IPS-NIHi11 (cell line): Measurements from ENCODE around the gene ATP6V1F.

ENCODE experiments used
- DNase-seq: peaks from one replicate; pipeline ENCODE4 v3.0.0; 2012; ENCODE audit warnings: mixed read lengths, low spot score

ATP6V1F gene

GRCh38 chr7:128869138-128869943, 6.7 kb downstream of the ATP6V1F start:
- peak; percentile 75 for DNase-seq

- no peak for DNase-seq
Observed at GRCh38 chr7:128869944-128870285, 7.3 kb downstream of the ATP6V1F start.

DNA sequence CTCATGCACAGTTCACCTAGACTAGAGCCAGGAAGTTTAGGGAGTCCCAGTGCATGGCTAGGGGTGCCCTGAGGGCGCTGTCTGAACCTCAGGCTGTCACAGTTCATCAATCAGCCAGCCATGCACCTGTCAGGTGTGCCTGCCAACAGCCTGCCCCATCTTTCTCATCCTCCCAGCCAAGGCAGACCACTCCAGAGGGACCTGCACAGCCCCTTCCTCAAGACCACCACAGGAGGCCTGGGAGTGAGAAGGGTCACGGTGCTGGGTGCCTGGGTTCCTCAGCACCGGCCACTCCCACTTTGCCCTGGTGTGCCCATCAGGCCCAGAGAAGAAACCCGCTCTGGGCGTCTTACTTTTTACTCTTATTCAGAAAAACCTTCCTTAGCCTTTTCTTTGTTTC, 8.4 kb downstream of the ATP6V1F start:
- no peak for DNase-seq

DNA sequence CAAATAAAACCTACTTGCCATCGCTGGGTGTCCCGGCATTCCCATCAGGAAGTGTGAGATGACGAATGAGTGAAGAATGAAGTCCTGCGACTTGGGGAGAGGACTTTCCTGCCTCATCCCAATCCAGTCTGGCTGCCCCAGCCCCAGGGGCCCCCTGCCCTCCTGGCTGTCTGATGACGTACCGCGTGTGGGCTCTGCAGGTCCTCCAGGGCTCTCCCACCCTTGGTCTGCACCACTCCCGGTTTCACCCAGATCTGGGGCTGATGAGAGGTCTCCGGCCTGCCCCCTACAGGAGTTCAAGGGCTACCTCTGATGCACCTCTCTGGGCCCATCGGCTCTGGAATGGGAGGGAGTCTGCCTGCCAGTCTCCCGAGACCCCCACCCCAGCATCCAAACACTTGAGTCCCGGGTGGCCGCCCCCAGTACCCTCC, 9.8 kb downstream of the ATP6V1F start:
- DNase-seq = no peak

DNA sequence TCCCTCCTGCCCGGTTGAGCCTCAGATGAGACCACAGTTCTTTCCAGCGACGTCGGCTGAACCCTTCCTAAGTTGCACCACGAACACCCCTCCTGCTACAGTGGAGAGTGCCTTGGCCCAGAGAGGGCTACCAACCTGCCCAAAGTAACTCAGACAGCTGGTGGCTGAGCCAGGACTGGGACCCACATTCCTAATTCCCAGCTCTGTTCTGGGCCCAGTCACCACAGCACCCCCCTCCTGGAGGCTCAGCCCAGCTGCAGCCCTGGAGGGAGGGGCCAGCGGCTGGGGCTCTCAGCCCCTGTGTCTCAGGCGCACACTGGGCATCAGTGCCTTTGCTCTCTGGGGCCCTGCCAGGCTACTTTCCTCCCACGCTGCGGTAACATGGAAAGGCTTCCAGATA, 10.6 kb downstream of the ATP6V1F start:
- no peak for DNase-seq

DNA sequence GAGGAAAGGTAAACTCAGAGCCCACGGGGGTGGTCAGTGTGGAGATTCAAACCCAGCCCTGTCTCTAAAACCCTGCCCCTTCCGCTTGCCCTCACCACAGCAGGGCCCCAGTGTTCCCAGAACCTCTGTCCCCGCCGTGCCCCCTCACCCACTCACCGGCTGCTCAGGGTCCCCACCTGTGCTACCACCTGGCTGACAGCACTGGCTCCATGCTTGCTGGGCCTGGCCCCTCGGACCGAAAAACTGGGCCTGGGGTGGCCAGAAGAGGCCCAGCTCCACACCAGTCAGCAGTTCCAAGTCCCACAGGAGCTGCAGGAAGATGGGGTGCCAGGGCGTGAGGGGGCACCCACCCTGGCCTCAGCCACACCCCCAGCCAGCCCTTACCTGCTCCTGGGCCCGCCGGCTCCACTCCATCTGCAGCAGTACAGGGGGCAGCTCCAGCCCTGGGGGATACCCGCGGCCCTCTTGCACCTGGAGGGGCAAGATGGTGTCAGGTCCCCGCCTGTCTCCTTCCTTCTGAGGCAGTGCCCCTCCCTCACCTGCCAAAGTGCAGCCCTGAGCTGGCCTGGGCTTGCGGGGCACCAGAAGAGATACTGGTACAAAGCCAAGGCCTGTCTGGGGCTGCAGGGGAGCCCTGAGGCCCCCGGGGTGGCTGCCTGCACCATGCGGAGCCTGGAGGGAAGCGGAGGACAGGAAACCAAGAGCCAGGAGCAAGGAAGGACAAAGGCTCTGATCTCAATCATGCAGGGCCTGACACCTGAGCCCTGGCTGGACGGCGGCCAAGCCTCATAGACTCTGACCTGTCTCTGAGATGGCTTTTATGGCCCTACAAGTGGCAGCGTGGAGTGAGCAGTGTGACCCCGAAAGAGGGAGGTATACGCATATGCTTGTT, 11.7 kb downstream of the ATP6V1F start:
- DNase-seq = no peak

GRCh38 chr7:128875523-128875948, 12.9 kb downstream of the ATP6V1F start:
- DNase-seq = no peak

- no peak for DNase-seq
Observed at GRCh38 chr7:128876127-128876526, 13.5 kb downstream of the ATP6V1F start.

DNA sequence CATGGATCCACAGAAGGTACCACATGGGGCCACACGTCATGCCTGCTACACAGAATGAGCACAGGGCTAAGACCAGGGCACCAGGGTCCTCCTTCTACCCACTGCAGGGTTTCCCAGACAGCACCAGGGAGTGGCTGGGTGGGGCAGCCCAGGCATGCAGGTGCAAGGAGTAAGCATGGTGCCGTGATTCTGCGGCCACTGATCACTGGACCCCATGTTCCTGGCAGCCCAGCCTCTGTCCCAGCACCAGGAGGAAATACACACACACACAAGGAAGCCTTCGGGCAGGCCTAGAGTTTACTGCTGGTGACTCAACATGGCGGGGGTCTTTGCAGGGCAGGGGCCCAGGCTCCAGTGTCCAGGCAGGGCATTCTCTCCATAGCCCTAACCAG, 13.9 kb downstream of the ATP6V1F start:
- DNase-seq = no peak

- no peak for DNase-seq
Observed at GRCh38 chr7:128876978-128877755, 14.5 kb downstream of the ATP6V1F start.

DNA sequence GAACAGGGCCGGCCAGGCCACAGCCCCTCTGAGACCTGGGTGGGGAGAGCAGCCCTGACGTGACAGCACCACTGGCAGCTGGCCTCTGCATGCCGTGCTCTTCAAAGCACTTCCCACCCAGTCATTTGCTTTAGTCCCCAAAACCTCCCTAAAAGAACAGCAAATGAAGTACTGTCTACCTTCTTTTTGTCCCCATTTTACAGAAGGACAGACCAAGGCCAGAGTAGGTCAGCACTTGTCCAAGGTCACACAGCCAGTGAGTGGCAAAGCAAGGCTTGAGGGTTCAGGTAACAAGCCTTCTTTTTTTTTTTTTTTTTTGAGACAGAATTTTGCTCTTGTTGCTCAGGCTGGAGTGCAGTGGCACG, 15.1 kb downstream of the ATP6V1F start:
- DNase-seq = no peak

DNA sequence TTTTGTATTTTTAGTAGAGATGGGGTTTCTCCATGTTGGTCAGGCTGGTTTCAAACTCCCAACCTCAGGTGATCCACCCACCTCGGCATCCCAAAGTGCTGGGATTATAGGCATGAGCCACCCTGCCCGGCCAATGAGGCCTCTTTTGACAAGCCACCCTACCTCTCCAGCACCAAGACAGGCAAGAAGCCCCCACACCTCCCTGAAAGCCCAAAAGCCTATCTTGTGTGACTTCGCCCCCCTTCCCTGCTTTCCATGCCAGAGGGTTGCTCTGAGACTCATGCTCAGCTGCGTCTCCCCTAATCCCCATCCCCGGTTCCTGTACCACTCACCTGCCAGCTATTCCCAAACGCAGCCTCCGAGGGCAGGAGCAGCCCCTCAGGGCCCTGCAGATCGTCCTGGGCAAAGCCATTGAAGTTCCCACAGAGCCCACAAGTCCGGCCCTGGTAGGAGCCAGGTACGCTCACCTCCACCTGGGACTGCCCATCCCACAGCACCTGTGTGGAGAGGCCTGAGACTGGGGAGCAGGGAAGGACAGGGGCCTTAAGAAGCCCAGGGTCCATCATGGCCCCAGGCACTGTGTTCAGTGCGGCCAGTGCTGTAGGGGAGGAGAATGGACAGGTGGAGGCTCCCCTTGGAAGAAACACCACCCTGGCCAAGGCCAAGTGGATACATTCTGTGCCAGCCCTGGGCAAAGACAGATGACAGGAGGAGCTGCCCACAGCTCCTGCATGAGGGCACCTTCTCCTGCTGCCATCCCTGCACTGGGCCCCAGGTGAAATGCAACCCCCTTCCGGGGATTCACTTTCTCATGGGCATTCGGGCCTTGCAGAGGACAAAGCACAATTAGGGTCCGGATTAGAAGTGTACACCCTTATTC, 15.8 kb downstream of the ATP6V1F start:
- DNase-seq = no peak

- no peak for DNase-seq
Observed at GRCh38 chr7:128879461-128879938, 16.8 kb downstream of the ATP6V1F start.

DNA sequence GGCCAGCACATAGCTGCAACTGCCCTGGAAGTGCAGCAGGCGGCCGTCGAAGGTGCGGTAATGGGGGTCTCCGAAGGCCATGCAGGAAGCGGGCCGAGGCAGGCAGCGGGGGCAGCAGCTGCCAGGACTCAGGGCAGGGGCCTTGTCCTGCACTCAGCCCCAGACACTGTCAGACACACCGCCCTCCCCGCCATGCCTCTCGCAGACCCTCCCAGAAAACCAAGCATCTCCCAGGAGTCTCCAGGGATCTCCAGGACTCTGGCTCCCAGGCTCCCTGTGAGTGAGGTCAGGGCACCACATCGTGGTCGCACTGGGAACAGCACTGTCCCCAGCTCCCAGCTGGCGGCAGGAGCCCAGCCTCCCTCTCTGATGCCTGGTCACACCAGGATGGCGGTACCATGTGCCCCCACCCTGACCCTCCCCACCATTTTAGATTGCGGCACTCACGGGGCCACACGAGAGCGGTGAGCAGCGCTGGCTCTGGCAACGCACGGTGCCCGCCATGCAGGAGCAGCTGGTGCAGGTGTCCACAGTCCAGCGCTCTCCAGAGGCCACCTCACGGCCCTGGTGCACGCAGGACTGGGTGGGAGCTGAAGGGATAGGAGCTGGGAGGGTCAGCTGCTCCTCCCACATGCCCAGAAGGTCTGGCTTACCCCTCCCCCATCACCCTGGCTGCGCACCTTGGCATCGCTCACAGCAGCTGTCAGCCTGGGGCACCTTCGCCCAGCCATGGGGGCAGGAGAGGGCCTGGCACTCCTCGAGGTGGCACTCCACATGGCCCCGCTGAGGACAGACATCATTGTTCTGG, 17.5 kb downstream of the ATP6V1F start:
- DNase-seq = peak; percentile 94

DNA sequence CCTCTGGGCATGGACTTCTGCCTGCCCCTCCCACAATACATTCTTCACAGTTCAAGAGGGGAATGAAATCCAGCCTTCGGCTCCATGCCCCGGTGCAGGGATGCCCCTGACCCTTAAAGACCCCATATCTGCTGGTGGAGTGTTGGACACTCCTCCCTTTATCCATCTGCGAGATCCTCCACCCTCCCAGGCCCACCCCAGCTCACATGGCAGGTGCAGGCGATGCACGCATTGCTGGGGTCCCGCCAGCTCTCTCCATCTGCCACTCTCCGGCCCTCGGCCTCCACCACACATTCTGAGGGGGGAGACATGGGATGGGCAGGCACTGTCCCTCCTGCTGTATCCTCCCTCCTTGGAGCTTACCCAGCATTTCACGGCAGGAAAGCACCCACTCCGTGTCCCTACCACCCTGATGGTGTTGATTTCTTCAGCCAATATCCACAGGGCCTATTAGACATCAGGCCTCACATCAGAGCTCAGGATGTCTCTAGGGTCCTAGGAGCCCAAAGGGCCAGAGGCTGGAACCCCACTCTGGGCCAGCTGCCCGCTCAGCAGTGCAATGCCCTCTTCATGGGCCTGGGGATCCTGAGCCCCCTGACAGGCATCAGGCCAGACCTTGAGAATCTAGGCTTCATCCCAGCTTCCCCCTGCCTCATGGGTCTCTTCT, 18.3 kb downstream of the ATP6V1F start:
- no peak for DNase-seq

- no peak for DNase-seq
Observed at GRCh38 chr7:128881458-128882125, 18.9 kb downstream of the ATP6V1F start.

DNA sequence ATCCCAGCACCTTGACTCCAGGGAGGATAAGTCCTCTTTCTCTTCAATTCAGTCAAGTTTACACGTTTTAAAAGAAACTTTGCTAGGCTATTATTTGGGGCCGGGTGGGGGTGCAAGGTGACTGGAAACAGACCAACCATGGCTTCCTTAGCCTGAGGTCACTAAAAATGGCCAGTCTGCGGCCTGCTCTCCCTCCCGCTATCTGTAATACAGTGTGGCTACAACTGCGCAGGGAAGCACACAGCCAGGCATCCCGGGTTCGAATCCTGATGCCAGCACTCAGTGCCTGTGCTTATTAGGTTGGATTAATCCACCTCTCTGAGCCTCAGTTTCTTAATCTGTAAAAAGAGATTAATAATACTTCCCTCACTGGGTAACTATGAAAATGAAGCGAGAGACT, 19.5 kb downstream of the ATP6V1F start:
- no peak for DNase-seq

- DNase-seq = peak; percentile 96
Observed at GRCh38 chr7:128883622-128884448, 21.2 kb downstream of the ATP6V1F start.
